GM10266 (cell line): ENCODE results near the gene CETN3.
A peak's percentile ranks its signal among the peaks of the same experiment; 100 is the strongest.

Source experiments
- DNase-seq: peaks from one replicate; pipeline ENCODE4 v3.0.0; 2012; ENCODE audit errors: extremely low spot score
- CTCF ChIP-seq: IDR thresholded peaks from 2 replicates; pipeline ENCODE4 v1.5.1; 2012; ENCODE audit warnings: mild to moderate bottlenecking, low read depth; ENCODE audit not compliant: control insufficient read depth, insufficient read depth; ENCODE audit errors: missing control alignments

Gene CETN3

GRCh38 chr5:90421136-90421535 is 11.6 kb upstream of the CETN3 start:
- no peak for DNase-seq

GRCh38 chr5:90418214-90418613 is 8.7 kb upstream of the CETN3 start:
- no peak for DNase-seq
- no peak for TF ChIP-seq CTCF

More at GRCh38 chr5:90421136-90421535, 11.6 kb upstream of the CETN3 start:
- peak; percentile 31 for TF ChIP-seq CTCF

GRCh38 chr5:90410178-90410762 is 714 bp upstream of the CETN3 start:
- DNase-seq: no peak
- TF ChIP-seq CTCF: no peak

- no peak for TF ChIP-seq CTCF
- DNase-seq: no peak
These were observed 812 bp downstream of the CETN3 start for GRCh38 chr5:90408571-90409317.

GRCh38 chr5:90406466-90406865 is 3.1 kb downstream of the CETN3 start:
- TF ChIP-seq CTCF: no peak
- DNase-seq: no peak

GRCh38 chr5:90402521-90403255 is 6.9 kb downstream of the CETN3 start:
- TF ChIP-seq CTCF: no peak
- no peak for DNase-seq
